ENCODE data around the gene ART5.

- TF ChIP-seq CTCF (conservative IDR thresholded peaks at IDR 0.05; ENCODE audit: low read depth in 2 of 2) (no peak), CREB1 (CRISPR knock-in tag; IDR thresholded peaks at IDR 0.05; ENCODE audit: low read depth) (no peak), EZH2phosphoT487 (IDR thresholded peaks at IDR 0.05; ENCODE audit: unreplicated experiment) (no peak), EZH2 (IDR thresholded peaks at IDR 0.05; ENCODE audit: low read depth, unreplicated experiment) (no peak), POLR2AphosphoS5 (IDR thresholded peaks at IDR 0.05; ENCODE audit: low read depth) (no peak), REST (IDR thresholded peaks at IDR 0.05; ENCODE audit: unreplicated experiment) (no peak), ZNF462 (CRISPR knock-in tag; IDR thresholded peaks at IDR 0.05) (no peak), STAT1 (IDR thresholded peaks at IDR 0.05; ENCODE audit: unreplicated experiment) (no peak), ZNF114 (CRISPR knock-in tag; IDR thresholded peaks at IDR 0.05) (no peak)
- TF ChIP-seq, protein P1, sequence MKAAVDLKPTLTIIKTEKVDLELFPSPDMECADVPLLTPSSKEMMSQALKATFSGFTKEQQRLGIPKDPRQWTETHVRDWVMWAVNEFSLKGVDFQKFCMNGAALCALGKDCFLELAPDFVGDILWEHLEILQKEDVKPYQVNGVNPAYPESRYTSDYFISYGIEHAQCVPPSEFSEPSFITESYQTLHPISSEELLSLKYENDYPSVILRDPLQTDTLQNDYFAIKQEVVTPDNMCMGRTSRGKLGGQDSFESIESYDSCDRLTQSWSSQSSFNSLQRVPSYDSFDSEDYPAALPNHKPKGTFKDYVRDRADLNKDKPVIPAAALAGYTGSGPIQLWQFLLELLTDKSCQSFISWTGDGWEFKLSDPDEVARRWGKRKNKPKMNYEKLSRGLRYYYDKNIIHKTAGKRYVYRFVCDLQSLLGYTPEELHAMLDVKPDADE (IDR thresholded peaks at IDR 0.05): no peak
These were observed 22.3 kb upstream of the ART5 start for GRCh38 chr11:3664032-3664630.

Data from GM23338 (cell line).